HG02571 (cell line): ENCODE data around the gene ZNF236.
"Not testable (repeated sequence)": the region's sequence is repeated elsewhere in the genome, so short reads cannot be mapped to it uniquely, and the experiment has no call there.

ENCODE experiments used
- ATAC-seq: cut with Tn5 transposase; IDR thresholded peaks from one replicate; pipeline ENCODE4 v1.9.1; 2021; ENCODE audit warnings: mild to moderate bottlenecking, moderate library complexity; ENCODE audit not compliant: unreplicated experiment

Gene ZNF236

DNA sequence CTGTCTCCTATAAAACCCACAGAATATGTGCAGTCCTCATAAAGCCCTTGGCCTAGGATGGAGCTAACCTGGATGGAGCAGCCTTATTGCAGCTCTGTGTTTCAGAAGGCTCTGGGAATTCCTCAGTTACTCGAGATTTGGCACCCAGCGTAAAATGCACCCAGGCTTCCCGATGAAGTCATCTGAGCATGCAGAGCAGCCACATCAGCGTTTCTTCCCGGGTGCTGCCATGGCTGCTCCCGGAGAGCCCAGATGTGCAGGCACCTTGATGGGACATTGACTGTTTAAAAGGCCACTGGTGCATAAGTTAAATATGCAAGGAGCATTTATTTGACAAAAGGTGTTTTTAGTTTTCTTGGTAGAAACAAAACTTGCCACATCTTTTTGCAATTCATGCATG, 195.0 kb downstream of the ZNF236 start:
- no peak for ATAC-seq

DNA sequence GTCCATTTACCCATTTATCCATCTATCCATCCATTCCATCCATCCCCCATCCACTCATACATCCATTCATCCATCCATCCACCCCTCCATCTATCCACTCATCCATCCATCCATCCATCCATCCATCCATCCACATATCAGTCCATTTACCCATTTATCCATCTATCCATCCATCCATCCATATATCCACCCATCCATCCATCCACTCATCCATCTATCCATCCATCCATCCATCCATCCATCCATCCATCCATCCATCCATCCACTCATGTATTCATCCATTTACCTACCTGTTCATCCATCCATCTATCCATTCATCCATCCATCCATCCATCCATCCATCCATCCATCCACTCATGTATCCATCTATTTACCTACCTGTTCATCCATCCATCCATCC, 196.3 kb downstream of the ZNF236 start:
- not testable (repeated sequence) for ATAC-seq

DNA sequence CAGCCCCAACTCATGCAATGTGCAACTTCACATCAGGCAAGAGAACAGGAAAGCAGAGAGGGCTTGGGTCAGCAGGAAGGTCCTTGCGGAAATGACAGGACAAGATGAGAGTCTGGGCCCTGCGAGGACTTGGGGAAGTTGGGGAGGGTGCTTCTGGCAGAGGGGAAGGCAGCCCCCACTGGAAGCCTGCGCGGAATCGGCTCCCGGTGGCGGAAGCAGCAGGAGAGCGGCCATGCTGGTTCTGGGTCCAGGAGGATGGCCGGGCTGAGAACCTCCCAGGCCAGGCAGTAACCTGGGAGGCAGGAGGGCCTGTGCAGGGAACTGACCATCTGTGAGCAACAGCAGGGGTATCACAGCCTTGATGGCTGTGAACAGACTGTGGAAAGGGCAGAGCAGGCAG, 197.3 kb downstream of the ZNF236 start:
- ATAC-seq: no peak
